ENCODE results near the gene SLC25A34. TPM values are rescaled to one million over a fixed set of nuclear protein-coding genes. Genes with fewer than 3 reads are reported as not detected.

SLC25A34 gene
- total RNA-seq, 1 donor from 2014 or later, result under 0.01 TPM

GRCh38 chr1:15731735-15732685, 4.0 kb upstream of the SLC25A34 start:
- DNase-seq (ENCODE audit: low read depth) (no peak), FAIRE-seq (no peak)
- no peak overlapping the region for H3K4me3 ChIP-seq (ENCODE audit: low read depth, low read length)
- H3K27me3 ChIP-seq (ENCODE audit: control insufficient read depth, insufficient read depth, low read length), result no peaks in the 10 kb centered on the region
- H3K36me3 ChIP-seq (ENCODE audit: control insufficient read depth, insufficient read depth, low read length), result peaks cover 35% of the 10 kb centered on the region
- TF ChIP-seq, protein P1, sequence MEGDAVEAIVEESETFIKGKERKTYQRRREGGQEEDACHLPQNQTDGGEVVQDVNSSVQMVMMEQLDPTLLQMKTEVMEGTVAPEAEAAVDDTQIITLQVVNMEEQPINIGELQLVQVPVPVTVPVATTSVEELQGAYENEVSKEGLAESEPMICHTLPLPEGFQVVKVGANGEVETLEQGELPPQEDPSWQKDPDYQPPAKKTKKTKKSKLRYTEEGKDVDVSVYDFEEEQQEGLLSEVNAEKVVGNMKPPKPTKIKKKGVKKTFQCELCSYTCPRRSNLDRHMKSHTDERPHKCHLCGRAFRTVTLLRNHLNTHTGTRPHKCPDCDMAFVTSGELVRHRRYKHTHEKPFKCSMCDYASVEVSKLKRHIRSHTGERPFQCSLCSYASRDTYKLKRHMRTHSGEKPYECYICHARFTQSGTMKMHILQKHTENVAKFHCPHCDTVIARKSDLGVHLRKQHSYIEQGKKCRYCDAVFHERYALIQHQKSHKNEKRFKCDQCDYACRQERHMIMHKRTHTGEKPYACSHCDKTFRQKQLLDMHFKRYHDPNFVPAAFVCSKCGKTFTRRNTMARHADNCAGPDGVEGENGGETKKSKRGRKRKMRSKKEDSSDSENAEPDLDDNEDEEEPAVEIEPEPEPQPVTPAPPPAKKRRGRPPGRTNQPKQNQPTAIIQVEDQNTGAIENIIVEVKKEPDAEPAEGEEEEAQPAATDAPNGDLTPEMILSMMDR (IDR thresholded peaks at IDR 0.05; ENCODE audit: insufficient read depth, low read length, severe bottlenecking), result no peak

DNA sequence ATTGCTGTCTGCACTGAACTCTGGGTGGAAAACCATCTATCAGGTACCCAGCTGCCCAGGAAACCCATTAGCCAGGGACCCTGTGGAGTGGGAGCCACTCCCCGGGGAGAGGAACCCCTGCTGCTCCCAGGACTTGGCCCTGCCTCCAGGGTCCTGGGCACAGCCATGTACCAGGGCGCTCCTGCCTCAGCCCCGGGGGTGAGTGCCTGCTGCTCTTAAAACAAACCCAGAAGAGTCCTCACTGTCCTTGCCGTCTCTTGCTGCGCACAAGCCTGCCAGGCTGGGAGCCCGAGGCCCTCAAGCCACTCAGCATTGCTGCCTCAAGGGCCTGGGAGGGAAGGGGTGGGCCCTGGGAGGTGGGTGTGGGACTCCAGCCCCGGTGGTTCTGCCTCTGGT, 3.4 kb upstream of the SLC25A34 start:
- Histone ChIP-seq H3K4me3 (ENCODE audit: low read depth, low read length) (no peak overlapping the region), H3K27me3 (ENCODE audit: control insufficient read depth, insufficient read depth, low read length) (no peaks in the 10 kb centered on the region), H3K36me3 (ENCODE audit: control insufficient read depth, insufficient read depth, low read length) (peaks cover 30% of the 10 kb centered on the region)
- TF ChIP-seq, protein P1 (IDR thresholded peaks at IDR 0.05; ENCODE audit: insufficient read depth, low read length, severe bottlenecking), result no peak
- no peak for FAIRE-seq
- no peak for DNase-seq (ENCODE audit: low read depth)

- H3K4me3 ChIP-seq (ENCODE audit: low read depth, low read length), result no peak overlapping the region
- no peak for DNase-seq (ENCODE audit: low read depth)
- peaks cover 28% of the 10 kb centered on the region for H3K36me3 ChIP-seq (ENCODE audit: control insufficient read depth, insufficient read depth, low read length)
- H3K27me3 ChIP-seq (ENCODE audit: control insufficient read depth, insufficient read depth, low read length), result no peaks in the 10 kb centered on the region
- TF ChIP-seq, protein P1 (IDR thresholded peaks at IDR 0.05; ENCODE audit: insufficient read depth, low read length, severe bottlenecking), result no peak
- FAIRE-seq, result no peak
Observed at GRCh38 chr1:15733218-15733725, 2.8 kb upstream of the SLC25A34 start.

- TF ChIP-seq, protein P1 (IDR thresholded peaks at IDR 0.05; ENCODE audit: insufficient read depth, low read length, severe bottlenecking), result no peak
- H3K27me3 ChIP-seq (ENCODE audit: control insufficient read depth, insufficient read depth, low read length), result no peaks in the 10 kb centered on the region
- no peak for FAIRE-seq
- H3K36me3 ChIP-seq (ENCODE audit: control insufficient read depth, insufficient read depth, low read length), result peaks cover 24% of the 10 kb centered on the region
- H3K4me3 ChIP-seq (ENCODE audit: low read depth, low read length), result no peak overlapping the region
- DNase-seq (ENCODE audit: low read depth), result no peak
Observed at GRCh38 chr1:15733726-15734226, 2.3 kb upstream of the SLC25A34 start.

DNA sequence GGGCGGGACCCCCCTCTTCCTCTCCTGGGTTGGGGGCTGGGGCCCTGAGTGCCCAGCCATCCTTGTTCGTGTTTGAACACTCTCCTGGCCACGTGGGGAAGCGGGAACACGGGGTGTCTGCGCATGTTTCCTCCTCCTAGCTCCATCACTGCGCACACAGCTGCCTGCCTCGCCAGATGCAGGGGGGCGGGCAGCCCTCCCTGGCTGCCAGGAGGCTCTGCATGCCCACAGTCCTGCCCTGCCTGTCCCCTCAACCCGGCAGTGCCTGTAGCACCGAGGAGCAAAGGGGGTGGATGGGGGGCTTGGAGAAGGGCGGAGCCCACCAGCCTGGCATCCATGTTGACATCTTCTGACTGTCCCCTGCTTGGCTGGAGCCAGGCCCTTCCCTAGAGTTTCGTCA, 1.8 kb upstream of the SLC25A34 start:
- TF ChIP-seq, protein P1 (IDR thresholded peaks at IDR 0.05; ENCODE audit: insufficient read depth, low read length, severe bottlenecking), result no peak
- Histone ChIP-seq H3K4me3 (ENCODE audit: low read depth, low read length) (no peak overlapping the region), H3K36me3 (ENCODE audit: control insufficient read depth, insufficient read depth, low read length) (peaks cover 22% of the 10 kb centered on the region), H3K27me3 (ENCODE audit: control insufficient read depth, insufficient read depth, low read length) (no peaks in the 10 kb centered on the region)
- DNase-seq (ENCODE audit: low read depth) (no peak), FAIRE-seq (no peak)

All from bronchial epithelial cell (primary cell).